ENCODE measurements around the gene SOS2. TPM values are rescaled to one million over a fixed set of nuclear protein-coding genes. Genes with fewer than 3 reads are reported as not detected.

SOS2 gene
- total and polyA plus RNA-seq, 4 donors = 3.1 to 20.1 (median 9.1) TPM

- Histone ChIP-seq H3K9me3 (ENCODE audit: control insufficient read depth in 4 of 4, low read length in 3 of 4) (no peaks in the 10 kb centered on the region), H3K9ac (ENCODE audit: low read depth in 1 of 2, low read length in 2 of 2) (no peak overlapping the region), H3K4me1 (ENCODE audit: control insufficient read depth in 4 of 4, insufficient read depth in 4 of 4, low read length in 3 of 4) (no peaks in the 10 kb centered on the region), H3K27ac (ENCODE audit: low read depth in 1 of 2, low read length in 2 of 2) (no peak overlapping the region), H3K27me3 (ENCODE audit: control insufficient read depth in 4 of 4, insufficient read depth in 4 of 4, low read length in 3 of 4) (no peaks in the 10 kb centered on the region), H3K4me3 (ENCODE audit: low read depth in 1 of 3, low read length in 3 of 3) (no peak overlapping the region), H3K36me3 (ENCODE audit: control insufficient read depth in 4 of 4, insufficient read depth in 3 of 4, low read depth in 1 of 4, low read length in 3 of 4) (peaks cover 2 to 7% (median 2%) of the 10 kb centered on the region in 4 donors)
- TF ChIP-seq FOXA1 (IDR thresholded peaks at IDR 0.05) (no peak), CTCF (IDR thresholded peaks at IDR 0.05; ENCODE audit: low read depth, low read length, missing input control) (no peak), MAX (IDR thresholded peaks at IDR 0.05) (no peak), ATF3 (IDR thresholded peaks at IDR 0.05) (no peak), HNF4A (conservative IDR thresholded peaks at IDR 0.05) (no peak), RXRA (IDR thresholded peaks at IDR 0.05) (no peak), SP1 (IDR thresholded peaks at IDR 0.05) (no peak), GABPA (IDR thresholded peaks at IDR 0.05 in 1 of 2, conservative IDR thresholded peaks at IDR 0.05 in 1 of 2) (no peak), FOXA2 (IDR thresholded peaks at IDR 0.05) (no peak), EGR1 (IDR thresholded peaks at IDR 0.05; ENCODE audit: low read depth in 2 of 2) (no peak), ZBTB33 (IDR thresholded peaks at IDR 0.05) (no peak)
- DNase-seq (ENCODE audit: low spot score) = no peak
- WGBS = over 99% methylated on average over 3 of the region's 3 CpGs
Observed at GRCh38 chr14:50139192-50139591, 92.2 kb downstream of the SOS2 start.

- Histone ChIP-seq H3K36me3 (ENCODE audit: control insufficient read depth in 4 of 4, insufficient read depth in 3 of 4, low read depth in 1 of 4, low read length in 3 of 4) (peaks cover 4 to 20% (median 9%) of the 10 kb centered on the region in 4 donors), H3K9ac (ENCODE audit: low read depth in 1 of 2, low read length in 2 of 2) (no peak overlapping the region), H3K9me3 (ENCODE audit: control insufficient read depth in 4 of 4, low read length in 3 of 4) (no peaks in the 10 kb centered on the region), H3K4me3 (ENCODE audit: low read depth in 1 of 3, low read length in 3 of 3) (no peak overlapping the region), H3K4me1 (ENCODE audit: control insufficient read depth in 4 of 4, insufficient read depth in 4 of 4, low read length in 3 of 4) (no peaks in the 10 kb centered on the region), H3K27me3 (ENCODE audit: control insufficient read depth in 4 of 4, insufficient read depth in 4 of 4, low read length in 3 of 4) (no peaks in the 10 kb centered on the region), H3K27ac (ENCODE audit: low read depth in 1 of 2, low read length in 2 of 2) (no peak overlapping the region)
- DNase-seq (ENCODE audit: low spot score) = no peak
- 98% methylated on average over 2 of the region's 2 CpGs for WGBS
- no peak for TF ChIP-seq EGR1 (IDR thresholded peaks at IDR 0.05; ENCODE audit: low read depth in 2 of 2)
- no peak for TF ChIP-seq RXRA (IDR thresholded peaks at IDR 0.05)
- no peak for TF ChIP-seq REST (IDR thresholded peaks at IDR 0.05)
- no peak for TF ChIP-seq FOXA1 (IDR thresholded peaks at IDR 0.05)
- no peak for TF ChIP-seq CTCF (IDR thresholded peaks at IDR 0.05; ENCODE audit: low read depth, low read length, missing input control)
- no peak for TF ChIP-seq HNF4A (conservative IDR thresholded peaks at IDR 0.05)
- TF ChIP-seq YY1 (IDR thresholded peaks at IDR 0.05) = no peak
- no peak for TF ChIP-seq MAX (IDR thresholded peaks at IDR 0.05)
- TF ChIP-seq TAF1 (conservative IDR thresholded peaks at IDR 0.05) = no peak
- TF ChIP-seq GABPA (IDR thresholded peaks at IDR 0.05 in 1 of 2, conservative IDR thresholded peaks at IDR 0.05 in 1 of 2) = no peak
- TF ChIP-seq NR2F2 (IDR thresholded peaks at IDR 0.05) = no peak
- TF ChIP-seq ATF3 (IDR thresholded peaks at IDR 0.05) = no peak
- no peak for TF ChIP-seq FOXA2 (IDR thresholded peaks at IDR 0.05)
Observed at GRCh38 chr14:50127802-50128201, 103.6 kb downstream of the SOS2 start.
